Lower lobe of right lung (tissue), 2 donors: ENCODE measurements around the gene TNNT3. TPM values are rescaled to one million over a fixed set of nuclear protein-coding genes. Genes with fewer than 3 reads are reported as not detected.

Experiments
- ATAC-seq, 2 donors: fragments of 200-7000 bp; cut with Tn5 transposase; one replicate each; pipeline ENCODE4 v1.9.1; 2020 to 2022; ENCODE audit warnings: mild to moderate bottlenecking in 2 of 2, moderate library complexity in 2 of 2
- DNase-seq: peaks from one replicate; pipeline ENCODE4 v3.0.0-alpha.2; 2020
- H3K27ac ChIP-seq: fragments of 200-600 bp; one replicate; pipeline ENCODE4 v1.8.0; 2022
- H3K27me3 ChIP-seq: fragments of 200-600 bp; one replicate; pipeline ENCODE4 v1.8.0; 2022; ENCODE audit warnings: low read depth
- H3K36me3 ChIP-seq: fragments of 200-600 bp; one replicate; pipeline ENCODE4 v1.8.0; 2022; ENCODE audit warnings: mild to moderate bottlenecking
- H3K4me1 ChIP-seq: fragments of 200-600 bp; one replicate; pipeline ENCODE4 v1.8.0; 2022
- H3K4me3 ChIP-seq: fragments of 200-600 bp; one replicate; pipeline ENCODE4 v1.8.0; 2022; ENCODE audit warnings: mild to moderate bottlenecking
- H3K9me3 ChIP-seq: fragments of 200-600 bp; one replicate; pipeline ENCODE4 v1.8.0; 2022
- intact Hi-C: fragments of 100-400 bp; cut with DNase I; formaldehyde crosslinking; loops from one replicate; pipeline ENCODE4 v1.11.0; 2022
- total RNA-seq: library from RNA; stranded (reverse); fragmentation: NEBNext Ultra II Directional; extraction: Animal tissue kit (Norgen Biotek cat#: 25700); gene quantifications from one replicate; pipeline ENCODE4 v1.2.1, GENCODE V29; 2021
- TF ChIP-seq, protein P1 (sequence below): fragments of 200-600 bp; IDR thresholded peaks from one replicate; pipeline ENCODE4 v1.8.0; 2022; ENCODE audit warnings: antibody characterized with exemption, mild to moderate bottlenecking
- donor health status: DM: no; HTN: yes; CAD: no; lungs with severe emphysema.

Gene TNNT3
- total RNA-seq, 1 donor from 2014 or later = 4.7 TPM

DNA sequence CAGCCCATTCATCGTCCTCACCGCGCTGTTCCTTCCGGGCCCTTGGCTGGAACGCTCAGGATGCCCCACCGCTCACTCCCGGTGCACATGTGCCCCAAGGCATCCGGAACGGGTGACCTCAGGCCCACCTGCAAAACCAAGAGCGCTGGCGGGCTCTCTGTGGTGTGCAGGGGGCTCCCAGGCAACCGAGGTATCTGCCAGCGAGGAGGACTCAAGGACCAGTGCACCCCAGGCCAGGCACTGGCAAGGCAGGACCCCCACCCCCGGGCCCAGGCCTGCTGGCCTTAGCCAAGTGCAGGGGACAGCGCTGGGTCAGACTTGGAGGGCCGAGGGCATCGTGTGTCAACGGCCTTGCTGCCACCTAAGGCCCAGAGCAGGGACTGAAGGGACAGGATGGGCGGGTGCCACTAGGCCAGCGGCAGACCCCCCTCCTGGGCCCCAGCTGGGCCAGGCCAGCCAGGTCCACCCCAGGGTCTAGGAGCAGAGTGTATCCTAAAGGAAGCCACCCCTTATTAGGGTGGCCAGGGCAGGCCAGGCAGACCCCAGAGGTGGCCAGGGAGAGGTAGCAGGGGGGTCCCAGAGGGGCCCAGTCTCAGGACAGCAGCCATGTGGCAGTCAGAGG lies 8.5 kb downstream of the TNNT3 start:
- intact Hi-C loops = no loop called here
- no peak overlapping the region for H3K4me3 ChIP-seq
- H3K4me1 ChIP-seq = no peaks in the 10 kb centered on the region
- no peaks in the 10 kb centered on the region for H3K27me3 ChIP-seq
- no peaks in the 10 kb centered on the region for H3K36me3 ChIP-seq
- no peak for DNase-seq
- TF ChIP-seq, protein P1, sequence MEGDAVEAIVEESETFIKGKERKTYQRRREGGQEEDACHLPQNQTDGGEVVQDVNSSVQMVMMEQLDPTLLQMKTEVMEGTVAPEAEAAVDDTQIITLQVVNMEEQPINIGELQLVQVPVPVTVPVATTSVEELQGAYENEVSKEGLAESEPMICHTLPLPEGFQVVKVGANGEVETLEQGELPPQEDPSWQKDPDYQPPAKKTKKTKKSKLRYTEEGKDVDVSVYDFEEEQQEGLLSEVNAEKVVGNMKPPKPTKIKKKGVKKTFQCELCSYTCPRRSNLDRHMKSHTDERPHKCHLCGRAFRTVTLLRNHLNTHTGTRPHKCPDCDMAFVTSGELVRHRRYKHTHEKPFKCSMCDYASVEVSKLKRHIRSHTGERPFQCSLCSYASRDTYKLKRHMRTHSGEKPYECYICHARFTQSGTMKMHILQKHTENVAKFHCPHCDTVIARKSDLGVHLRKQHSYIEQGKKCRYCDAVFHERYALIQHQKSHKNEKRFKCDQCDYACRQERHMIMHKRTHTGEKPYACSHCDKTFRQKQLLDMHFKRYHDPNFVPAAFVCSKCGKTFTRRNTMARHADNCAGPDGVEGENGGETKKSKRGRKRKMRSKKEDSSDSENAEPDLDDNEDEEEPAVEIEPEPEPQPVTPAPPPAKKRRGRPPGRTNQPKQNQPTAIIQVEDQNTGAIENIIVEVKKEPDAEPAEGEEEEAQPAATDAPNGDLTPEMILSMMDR = no peak
- H3K27ac ChIP-seq = no peak overlapping the region
- ATAC-seq = no peak
- no peaks in the 10 kb centered on the region for H3K9me3 ChIP-seq

DNA sequence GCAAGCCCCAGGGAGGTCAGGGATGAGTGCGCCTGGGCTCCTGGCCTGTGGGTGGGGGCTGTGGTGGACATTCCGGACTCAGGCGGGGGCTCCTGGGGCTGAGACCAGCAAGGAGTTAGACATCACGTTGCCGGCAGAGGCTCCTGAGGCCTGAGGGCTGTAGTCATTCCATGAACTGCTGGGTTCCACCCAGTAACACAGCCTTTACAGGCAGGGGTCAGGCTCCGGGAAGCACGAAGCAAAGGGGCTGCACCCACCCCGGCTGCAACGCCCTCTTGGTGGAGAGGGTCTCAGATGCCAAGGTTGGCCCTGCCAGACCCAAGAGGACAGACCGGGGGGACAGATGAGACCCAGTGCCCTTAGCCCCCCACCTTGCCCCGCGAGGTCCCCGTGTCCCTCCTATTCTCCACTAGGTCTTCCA lies 9.0 kb downstream of the TNNT3 start:
- DNase-seq (no peak), ATAC-seq (no peak)
- Histone ChIP-seq H3K4me3 (no peak overlapping the region), H3K4me1 (no peaks in the 10 kb centered on the region), H3K27me3 (no peaks in the 10 kb centered on the region), H3K36me3 (no peaks in the 10 kb centered on the region), H3K27ac (no peak overlapping the region), H3K9me3 (no peaks in the 10 kb centered on the region)
- TF ChIP-seq, protein P1 = no peak
- intact Hi-C loops = no loop called here

DNA sequence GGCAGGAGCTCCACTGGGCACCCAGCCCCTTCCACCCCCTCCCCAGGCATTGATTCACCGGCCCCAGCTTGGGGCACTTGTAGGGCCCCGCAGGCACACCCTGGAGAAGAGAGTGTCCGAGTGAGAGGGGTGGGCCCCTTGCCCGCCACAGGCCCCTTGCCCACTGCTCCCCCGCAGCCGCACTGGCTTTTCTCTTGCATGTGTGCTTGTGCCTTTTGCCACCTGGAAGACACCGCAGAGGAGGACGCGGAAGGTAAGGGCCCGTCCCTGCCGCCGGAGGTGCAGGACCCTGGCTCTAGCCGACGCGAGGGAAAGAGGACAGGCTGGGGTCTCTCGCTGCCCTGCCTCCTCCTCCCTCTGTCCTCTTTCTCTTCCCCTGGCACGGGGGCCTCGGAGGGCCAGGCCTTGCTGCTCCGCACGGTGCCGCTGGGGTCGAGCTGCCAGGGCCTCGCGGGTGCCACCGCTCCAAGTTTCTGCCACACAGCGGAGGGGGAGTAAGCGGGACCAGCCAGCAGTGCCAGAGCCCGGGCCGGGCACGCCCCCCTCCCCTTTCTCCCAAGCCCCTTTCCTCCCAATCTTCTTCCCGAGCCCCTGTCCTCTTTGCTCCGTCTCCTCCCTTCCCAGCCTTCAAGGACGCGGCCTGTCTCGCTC lies 9.5 kb downstream of the TNNT3 start:
- Histone ChIP-seq H3K4me3 (no peak overlapping the region), H3K27me3 (no peaks in the 10 kb centered on the region), H3K27ac (no peak overlapping the region), H3K9me3 (no peaks in the 10 kb centered on the region), H3K4me1 (no peaks in the 10 kb centered on the region), H3K36me3 (no peaks in the 10 kb centered on the region)
- intact Hi-C loops = no loop called here
- no peak for DNase-seq
- TF ChIP-seq, protein P1 = no peak
- ATAC-seq = no peak

DNA sequence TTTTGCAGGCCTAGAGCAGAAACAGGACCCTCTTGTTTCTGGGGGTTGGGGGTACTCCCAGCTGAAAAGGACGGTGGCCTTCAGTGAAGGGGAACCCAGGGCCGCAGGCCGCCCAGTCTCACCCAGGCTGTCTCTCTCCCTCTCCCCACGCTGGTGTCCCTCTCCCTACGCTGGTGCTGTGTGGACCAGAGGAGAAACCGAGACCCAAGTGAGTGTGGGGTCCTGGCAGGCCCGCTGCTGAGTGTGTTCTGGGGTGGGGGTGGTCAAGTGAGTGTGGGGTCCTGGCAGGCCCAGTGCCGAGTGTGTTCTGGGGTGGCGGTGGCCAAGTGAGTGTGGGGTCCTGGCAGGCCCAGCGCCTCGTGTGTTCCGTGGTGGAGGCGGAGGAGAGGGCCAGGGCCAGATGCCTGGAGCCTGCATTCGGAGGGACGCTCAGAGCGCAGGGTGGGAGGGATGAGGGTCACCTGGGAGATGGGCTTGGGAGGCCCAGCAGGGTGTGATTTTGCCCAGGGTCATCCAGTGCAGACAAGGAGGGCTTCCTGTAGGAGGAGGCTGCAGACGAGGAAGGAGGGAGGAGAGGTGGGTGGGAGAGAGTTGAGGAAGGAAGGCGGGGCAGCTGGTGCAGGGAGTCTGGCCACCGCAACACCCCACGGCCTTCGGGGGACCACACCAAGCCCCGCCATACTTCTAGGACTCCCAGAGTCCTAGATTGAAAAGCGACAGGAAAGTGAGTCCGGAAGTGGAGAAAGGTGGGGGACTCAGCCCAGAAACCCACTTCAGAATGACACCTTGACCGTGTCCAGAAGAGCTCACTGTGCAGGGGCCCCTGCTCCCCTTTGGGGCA lies 10.3 kb downstream of the TNNT3 start:
- Histone ChIP-seq H3K27me3 (no peaks in the 10 kb centered on the region), H3K4me3 (no peak overlapping the region), H3K9me3 (no peaks in the 10 kb centered on the region), H3K27ac (no peak overlapping the region), H3K36me3 (no peaks in the 10 kb centered on the region), H3K4me1 (no peaks in the 10 kb centered on the region)
- peak; percentile 29 for DNase-seq
- TF ChIP-seq, protein P1 = no peak
- intact Hi-C loops = no loop called here
- ATAC-seq = no peak

DNA sequence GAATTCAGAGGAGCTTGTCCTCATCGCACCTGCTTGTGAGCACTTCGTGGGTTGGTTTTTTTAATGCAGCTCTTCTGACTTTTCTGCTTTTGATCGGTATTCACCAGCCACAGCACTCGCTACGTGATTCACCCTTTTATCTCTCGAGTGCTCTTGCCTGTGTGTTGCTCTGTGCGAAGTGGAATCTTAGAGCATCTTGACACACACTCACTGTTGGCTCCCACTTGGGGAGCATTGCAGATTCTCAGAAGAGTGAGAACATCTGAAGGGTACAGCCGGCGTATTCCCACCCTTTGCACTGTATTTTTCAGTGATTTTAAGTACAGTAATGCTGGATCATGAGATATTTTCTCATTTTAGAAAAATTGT lies 10.9 kb downstream of the TNNT3 start:
- H3K4me1 ChIP-seq = no peaks in the 10 kb centered on the region
- no peak for DNase-seq
- H3K27me3 ChIP-seq = no peaks in the 10 kb centered on the region
- no peak overlapping the region for H3K27ac ChIP-seq
- ATAC-seq = no peak
- no peaks in the 10 kb centered on the region for H3K9me3 ChIP-seq
- H3K36me3 ChIP-seq = no peaks in the 10 kb centered on the region
- intact Hi-C loops = no loop called here
- H3K4me3 ChIP-seq = no peak overlapping the region
- TF ChIP-seq, protein P1 = no peak
